Activated CD4-positive, alpha-beta T cell treated with anti-CD3 and anti-CD28 coated beads for 1 hour (primary cell): ENCODE results near the gene COL21A1.

Experiments
- DNase-seq: peaks from one replicate; pipeline ENCODE4 v3.0.0-alpha.2; 2020

Gene COL21A1

GRCh38 chr6:56173228-56173627 is 74.2 kb downstream of the COL21A1 start:
- DNase-seq, result no peak

- no peak for DNase-seq
Observed at GRCh38 chr6:56172144-56172543, 75.2 kb downstream of the COL21A1 start.

DNA sequence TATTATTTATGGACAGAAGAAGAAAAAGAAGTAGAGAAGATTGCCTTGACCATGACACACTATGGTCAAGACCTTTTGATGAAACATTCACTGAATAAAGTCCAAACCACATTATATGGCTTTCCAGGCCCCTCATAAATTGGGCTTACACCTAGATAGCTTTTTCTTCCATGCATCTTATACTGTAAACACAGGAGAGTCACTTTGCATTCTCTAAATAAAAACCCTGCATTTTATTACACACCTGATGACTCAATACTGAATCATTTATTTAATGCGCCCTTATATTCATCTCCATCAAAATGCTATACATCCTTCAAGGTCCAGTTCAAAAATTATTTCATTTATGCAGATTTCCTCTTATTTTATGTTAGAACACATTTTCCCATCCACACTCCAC is 78.0 kb downstream of the COL21A1 start:
- DNase-seq, result no peak

- no peak for DNase-seq
Observed at GRCh38 chr6:56168596-56168995, 78.8 kb downstream of the COL21A1 start.

- DNase-seq, result no peak
Observed at GRCh38 chr6:56162081-56162480, 85.3 kb downstream of the COL21A1 start.

DNA sequence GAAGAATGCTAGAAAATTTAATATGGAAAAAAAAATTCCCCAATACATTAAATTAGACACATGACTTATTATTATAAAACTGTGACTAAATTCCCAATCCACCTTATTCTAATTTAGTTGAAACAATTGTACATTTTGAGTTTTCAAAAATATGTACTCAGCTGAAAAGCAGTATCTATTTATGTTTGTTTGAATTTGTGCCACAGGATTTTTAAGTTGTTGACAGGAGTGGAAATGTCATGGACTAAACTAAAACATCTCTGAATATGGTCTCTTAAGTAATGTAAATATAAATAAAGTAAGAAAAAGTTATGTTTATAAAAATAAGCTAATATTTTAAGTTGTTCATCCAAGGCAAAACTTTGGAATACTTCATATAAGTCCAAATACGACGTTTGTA is 86.9 kb downstream of the COL21A1 start:
- no peak for DNase-seq

- DNase-seq, result no peak
Observed at GRCh38 chr6:56158571-56158970, 88.8 kb downstream of the COL21A1 start.

- DNase-seq, result no peak
Observed at GRCh38 chr6:56156643-56157042, 90.7 kb downstream of the COL21A1 start.

DNA sequence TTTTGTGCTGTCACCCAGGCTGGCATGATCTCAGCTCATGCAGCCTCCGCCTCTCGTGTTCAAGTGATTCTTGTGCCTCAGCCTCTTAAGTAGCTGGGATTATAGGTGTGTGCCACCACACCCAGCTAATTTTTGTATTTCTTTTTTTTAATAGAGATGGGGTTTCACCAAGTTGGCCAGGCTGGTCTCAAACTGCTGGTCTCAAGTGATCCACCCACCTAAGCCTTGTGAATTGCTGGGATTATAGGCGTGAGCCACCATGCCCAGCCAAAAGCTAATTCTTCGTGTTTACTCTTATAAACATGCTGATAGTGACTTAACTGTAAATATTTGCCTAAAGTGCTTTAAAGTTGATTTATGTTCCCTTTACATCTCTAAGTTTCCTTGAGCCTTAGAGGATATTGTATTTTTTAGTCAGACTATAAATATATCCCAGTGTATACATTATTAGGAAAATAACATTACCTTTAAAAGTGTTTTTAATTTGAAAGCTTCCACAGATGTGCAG is 91.7 kb downstream of the COL21A1 start:
- no peak for DNase-seq

GRCh38 chr6:56154076-56154475 is 93.3 kb downstream of the COL21A1 start:
- DNase-seq, result no peak

DNA sequence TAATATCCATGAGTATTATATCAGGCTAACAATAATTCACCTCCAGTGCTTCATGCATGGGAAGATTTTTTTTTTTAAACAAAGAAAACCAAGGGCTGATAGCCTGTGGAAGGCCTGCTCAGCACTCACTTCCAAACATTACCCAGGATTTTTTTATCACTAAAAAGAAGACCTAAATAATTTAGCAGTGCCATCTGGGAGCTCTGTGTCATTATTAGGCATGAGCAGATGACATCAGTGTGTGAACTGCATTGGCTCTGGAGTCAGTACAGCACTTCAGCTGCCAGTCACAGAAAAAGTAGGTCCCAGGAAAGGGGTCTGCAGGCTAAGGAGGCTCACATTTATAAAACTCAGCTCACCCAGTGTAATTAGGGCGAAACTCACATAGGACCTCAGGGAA is 94.8 kb downstream of the COL21A1 start:
- no peak for DNase-seq

GRCh38 chr6:56151609-56152224 is 95.7 kb downstream of the COL21A1 start:
- DNase-seq, result no peak

- DNase-seq, result no peak
Observed at GRCh38 chr6:56148488-56149186, 98.7 kb downstream of the COL21A1 start.

- no peak for DNase-seq
Observed at GRCh38 chr6:56147766-56148165, 99.6 kb downstream of the COL21A1 start.

- no peak for DNase-seq
Observed at GRCh38 chr6:56146086-56146485, 101.3 kb downstream of the COL21A1 start.

DNA sequence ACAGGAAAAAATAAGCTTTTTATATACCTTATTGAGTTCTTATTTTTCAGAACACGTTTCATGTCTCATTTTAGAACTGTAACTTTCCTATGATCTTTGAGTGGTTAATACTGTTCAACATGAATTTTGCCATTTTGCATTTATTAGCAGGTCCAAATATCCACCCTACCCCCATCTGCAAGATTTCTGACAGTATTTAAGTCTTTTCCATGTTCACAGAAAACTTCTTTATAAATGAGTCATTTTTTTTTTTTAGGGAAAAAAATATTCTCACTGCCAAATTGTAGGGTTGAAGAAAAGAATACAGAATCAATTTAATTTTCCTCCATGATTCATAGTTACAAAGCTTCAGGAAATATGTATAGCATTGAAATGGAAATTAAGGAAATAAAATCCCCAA is 101.8 kb downstream of the COL21A1 start:
- no peak for DNase-seq

GRCh38 chr6:56144538-56145324 is 102.6 kb downstream of the COL21A1 start:
- DNase-seq, result no peak

- no peak for DNase-seq
Observed at GRCh38 chr6:56143796-56144195, 103.6 kb downstream of the COL21A1 start.

DNA sequence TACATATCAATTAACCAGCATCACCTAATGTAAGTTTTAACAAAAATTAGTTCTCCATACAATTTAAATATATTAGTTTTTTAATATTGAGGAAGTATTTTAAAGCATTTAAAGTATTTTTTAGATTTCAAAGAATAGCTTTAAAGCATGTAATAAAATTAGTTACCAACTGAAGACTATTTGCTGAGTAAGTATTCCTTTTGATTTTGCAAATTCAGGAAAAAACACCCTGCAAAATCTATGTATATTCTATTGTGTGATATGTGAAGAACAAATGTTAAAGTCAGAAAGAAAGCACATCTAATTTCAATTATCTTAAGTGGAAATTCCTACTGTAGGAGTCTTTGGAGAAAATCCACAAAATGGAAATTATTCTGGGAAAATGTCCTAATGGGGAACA is 107.3 kb downstream of the COL21A1 start:
- no peak for DNase-seq

GRCh38 chr6:56115715-56116114 is 131.7 kb downstream of the COL21A1 start:
- DNase-seq, result no peak

DNA sequence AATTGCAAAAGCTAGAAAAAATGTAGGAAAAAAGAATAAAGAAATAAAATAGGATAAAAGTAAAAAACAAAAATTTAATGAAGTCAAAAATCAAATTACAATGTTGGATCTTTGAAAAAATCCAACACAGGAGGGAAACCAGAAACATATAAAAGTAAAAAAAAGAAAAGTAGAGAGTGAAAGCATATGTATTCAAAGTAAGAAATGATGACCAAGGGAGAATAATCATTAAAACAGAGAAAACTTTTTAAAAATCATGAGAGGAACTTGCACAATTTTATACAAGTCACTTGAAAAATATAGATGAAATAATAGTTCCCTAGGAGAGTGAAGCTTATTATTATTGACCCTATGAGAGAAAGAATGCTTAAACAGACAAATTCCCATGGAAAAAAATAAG is 138.2 kb downstream of the COL21A1 start:
- no peak for DNase-seq

DNA sequence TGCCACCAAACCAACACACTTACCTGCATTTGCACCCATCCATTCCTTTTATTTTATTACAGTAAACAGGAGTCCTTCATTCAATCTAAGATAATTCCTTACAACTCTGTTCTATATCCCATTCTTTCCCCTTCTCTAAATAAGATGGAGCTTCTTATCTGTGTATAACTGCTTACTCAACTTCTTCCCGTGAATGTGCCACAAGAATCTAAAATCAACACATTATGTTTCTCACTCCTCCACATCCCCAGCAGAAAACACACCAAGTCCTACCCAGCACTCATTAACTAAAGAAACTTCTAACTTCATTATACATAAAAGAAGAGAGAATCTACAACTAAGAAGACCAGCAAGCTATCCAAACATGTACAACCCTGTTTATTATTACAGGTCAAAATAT is 141.1 kb downstream of the COL21A1 start:
- no peak for DNase-seq

DNA sequence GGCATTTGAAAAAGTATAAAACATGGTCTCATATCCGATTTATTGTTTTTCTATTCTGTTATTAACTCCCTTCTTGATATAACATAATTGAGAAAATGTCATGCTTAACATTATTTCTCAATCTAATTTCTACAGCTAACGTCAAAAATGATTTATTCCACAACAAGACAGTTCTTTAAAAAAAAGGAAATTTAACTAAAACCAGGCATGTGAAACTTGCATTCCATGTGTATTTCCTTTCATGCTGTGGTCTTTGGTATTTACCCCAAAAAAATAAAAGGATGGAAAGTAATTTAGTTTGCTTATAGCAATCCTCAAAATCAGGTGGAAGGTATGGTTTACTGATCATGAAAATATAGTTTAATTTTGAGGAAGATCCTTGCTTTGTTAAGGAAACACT is 142.8 kb downstream of the COL21A1 start:
- no peak for DNase-seq

GRCh38 chr6:56102216-56102615 is 145.2 kb downstream of the COL21A1 start:
- no peak for DNase-seq
